Panc1 (cell line): ENCODE data around the gene TWIST2. TPM values are rescaled to one million over a fixed set of nuclear protein-coding genes. Genes with fewer than 3 reads are reported as not detected.

Experiments
- ATAC-seq: fragments of 200-7000 bp; cut with Tn5 transposase; 2 replicates; pipeline ENCODE4 v1.9.1; 2020; ENCODE audit warnings: mild to moderate bottlenecking, moderate library complexity
- BruUV-seq: library from RNA; stranded (reverse); fragments of 400-500 nt; replicated peaks from 2 replicates; lab custom pipeline; 2021; lab: Mats Ljungman, UMichigan
- CTCF ChIA-PET: fragments of 300-600 bp; sonication (Branson Sonifier 250); formaldehyde crosslinking; loops from one replicate; lab custom pipeline; 2022; ENCODE audit warnings: antibody characterized with exemption; lab: Charles Lee
- POLR2A ChIA-PET: fragments of 300-600 bp; sonication (Branson Sonifier 250); formaldehyde crosslinking; loops from one replicate; lab custom pipeline; 2022; ENCODE audit warnings: antibody characterized with exemption; lab: Charles Lee
- DNase-seq: peaks from one replicate; pipeline ENCODE4 v3.0.0-alpha.2; 2010; ENCODE audit warnings: low read depth, low spot score
- H3K27ac ChIP-seq: 2 replicates; pipeline ENCODE4 v1.5.1; 2011; ENCODE audit warnings: mild to moderate bottlenecking, low read length, inconsistent platforms
- H3K27me3 ChIP-seq: fragments of 200-500 bp; sonication (Bioruptor generic); 2 replicates; pipeline ENCODE4 v1.6.0; 2014; ENCODE audit warnings: low read length, inconsistent platforms; ENCODE audit not compliant: control insufficient read depth, insufficient read depth
- H3K36me3 ChIP-seq: fragments of 200-500 bp; sonication (Bioruptor generic); 2 replicates; pipeline ENCODE4 v1.5.1; 2014; ENCODE audit warnings: inconsistent platforms, mild to moderate bottlenecking, low read length, moderate library complexity; ENCODE audit not compliant: control insufficient read depth, insufficient read depth
- H3K4me1 ChIP-seq: 2 replicates; pipeline ENCODE4 v1.5.1; 2011; ENCODE audit warnings: inconsistent platforms, mild to moderate bottlenecking, low read length, moderate library complexity; ENCODE audit not compliant: control insufficient read depth, insufficient read depth
- H3K4me3 ChIP-seq, 2 experiments: 2 replicates each; pipeline ENCODE4 v1.5.1; 2011 to 2012; ENCODE audit warnings: low read depth in 2 of 2, low read length in 2 of 2, mild to moderate bottlenecking in 2 of 2, inconsistent platforms in 1 of 2, moderate library complexity in 1 of 2
- H3K9me3 ChIP-seq: fragments of 200-500 bp; sonication (Bioruptor generic); 2 replicates; pipeline ENCODE4 v1.5.1; 2014; ENCODE audit warnings: low read depth, mild to moderate bottlenecking, inconsistent platforms, low read length, moderate library complexity; ENCODE audit not compliant: control insufficient read depth, insufficient read depth
- CTCF ChIP-seq: fragments of 450-650 bp; IDR thresholded peaks from 2 replicates; pipeline ENCODE4 v1.5.1; 2017; ENCODE audit warnings: mild to moderate bottlenecking
- POLR2AphosphoS5 ChIP-seq: IDR thresholded peaks from 2 replicates; pipeline ENCODE4 v1.6.1; 2012; ENCODE audit warnings: mild to moderate bottlenecking, low read depth, low read length, moderate library complexity
- REST ChIP-seq, 2 experiments: IDR thresholded peaks; 2 replicates each; pipeline ENCODE4 v1.6.1; 2011 to 2012; ENCODE audit warnings: low read depth in 2 of 2, control low read depth in 1 of 2, low read length in 1 of 2, mild to moderate bottlenecking in 1 of 2, moderate library complexity in 1 of 2; ENCODE audit not compliant: insufficient read depth in 1 of 2
- SIN3A ChIP-seq: IDR thresholded peaks from 2 replicates; pipeline ENCODE4 v1.6.1; 2012; ENCODE audit warnings: low read depth, mild to moderate bottlenecking, low read length, moderate library complexity, borderline replicate concordance; ENCODE audit not compliant: insufficient read depth
- TCF7L2 ChIP-seq: IDR thresholded peaks from 2 replicates; pipeline ENCODE4 v1.6.1; 2011; ENCODE audit warnings: mild to moderate bottlenecking, low read depth, low read length, inconsistent platforms
- in situ Hi-C: cut with HindIII; loops from 2 replicates; pipeline ENCODE4 v1.10.0; 2016; ENCODE audit warnings: low sequenced_read_pairs, low pct_unique_long_range_greater_than_20kb
- intact Hi-C: fragments of 100-400 bp; cut with micrococcal nuclease; formaldehyde crosslinking; loops from one replicate; pipeline ENCODE4 v1.10.0; 2022; ENCODE audit not compliant: unreplicated experiment
- total RNA-seq: library from RNA; stranded (reverse); gene quantifications from one replicate; pipeline ENCODE4 v1.2.1, GENCODE V29; 2021; ENCODE audit not compliant: unreplicated experiment

TWIST2 gene
- total RNA-seq, 1 experiment from 2014 or later: 4.2 TPM

GRCh38 chr2:238854699-238855229, 6.9 kb downstream of the TWIST2 start:
- H3K27me3 ChIP-seq: no peaks in the 10 kb centered on the region
- no peak for DNase-seq
- no peak for ATAC-seq
- in situ Hi-C loops (no loop called here), intact Hi-C loops (no loop called here)
- H3K9me3 ChIP-seq: no peaks in the 10 kb centered on the region
- ChIA-PET CTCF (interaction anchor here (0.6 kb wide), 1 partner anchor 119 kb away, joined by 3 read pairs; no protein-coding TSS in a partner anchor), POLR2A (no interaction called here)
- H3K36me3 ChIP-seq: no peaks in the 10 kb centered on the region
- H3K4me3 ChIP-seq: no peak overlapping the region
- no peak for TF ChIP-seq CTCF
- TF ChIP-seq TCF7L2: no peak
- TF ChIP-seq POLR2AphosphoS5: no peak
- TF ChIP-seq REST (IDR thresholded peaks at IDR 0.05; ENCODE audit: insufficient read depth in 1 of 2, low read depth in 2 of 2, low read length in 1 of 2): no peak
- no peak for TF ChIP-seq SIN3A
- no TSS peak for BruUV-seq
- peaks cover 6% of the 10 kb centered on the region for H3K4me1 ChIP-seq
- peak overlapping the region; percentile 46; the same call in 1 of the 2 replicates for H3K27ac ChIP-seq

GRCh38 chr2:238855299-238855698, 7.4 kb downstream of the TWIST2 start:
- Histone ChIP-seq H3K36me3 (no peaks in the 10 kb centered on the region), H3K9me3 (no peaks in the 10 kb centered on the region), H3K4me3 (no peak overlapping the region), H3K4me1 (peaks cover 6% of the 10 kb centered on the region), H3K27ac (no peak overlapping the region; the same call in 1 of the 2 replicates), H3K27me3 (no peaks in the 10 kb centered on the region)
- no peak for TF ChIP-seq REST (IDR thresholded peaks at IDR 0.05; ENCODE audit: insufficient read depth in 1 of 2, low read depth in 2 of 2, low read length in 1 of 2)
- TF ChIP-seq POLR2AphosphoS5: no peak
- TF ChIP-seq SIN3A: no peak
- no peak for TF ChIP-seq TCF7L2
- TF ChIP-seq CTCF: no peak
- DNase-seq: no peak
- POLR2A ChIA-PET: no interaction called here
- in situ Hi-C loops (no loop called here), intact Hi-C loops (no loop called here)
- BruUV-seq: no TSS peak
- CTCF ChIA-PET: interaction anchor here (0.6 kb wide), 1 partner anchor 118 kb away, joined by 3 read pairs; no protein-coding TSS in a partner anchor
- ATAC-seq: no peak
